H1 (cell line): ENCODE data around the gene ABHD14A.

ENCODE experiments used
- SUZ12 ChIP-seq: fragments of 200-600 bp; sonication (generic); IDR thresholded peaks from 2 replicates; pipeline ENCODE4 v1.6.1; 2012; ENCODE audit warnings: mild to moderate bottlenecking, inconsistent platforms, low read length, moderate library complexity, mixed read lengths
- YY1 ChIP-seq: IDR thresholded peaks from 2 replicates; pipeline ENCODE4 v1.6.1; 2011; ENCODE audit warnings: low read depth, mild to moderate bottlenecking, low read length

GRCh38 chr3:51941463-51941797 is 33.4 kb upstream of the ABHD14A start:
- TF ChIP-seq YY1 (no peak), SUZ12 (no peak)
